ENCODE results near the gene PTRHD1.

DNA sequence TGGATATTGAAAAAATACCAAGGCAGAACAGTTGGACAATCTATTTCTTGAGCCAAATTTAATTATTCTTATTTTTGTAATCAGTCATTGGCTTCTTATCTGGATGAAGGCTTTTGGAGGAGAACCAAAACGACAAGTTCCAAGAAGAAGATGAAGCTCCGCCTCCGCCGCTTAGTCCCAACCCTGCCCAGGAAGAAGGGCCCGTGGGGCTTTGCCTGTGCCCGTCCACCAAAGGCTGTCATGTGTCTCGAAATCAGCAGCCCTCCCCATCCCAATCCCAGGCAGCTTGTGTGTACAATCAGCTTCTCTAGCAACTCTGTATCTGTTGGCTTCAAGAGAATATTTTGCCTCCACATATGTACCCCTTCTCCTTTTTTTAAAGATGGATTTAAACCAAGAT lies 24.6 kb downstream of the PTRHD1 start:
- TF ChIP-seq CTCF (IDR thresholded peaks at IDR 0.05) (no peak), EZH2 (IDR thresholded peaks at IDR 0.05) (no peak), EZH2phosphoT487 (IDR thresholded peaks at IDR 0.05) (no peak)
